Osteoblast (primary cell): ENCODE results near the gene PLVAP. TPM values are rescaled to one million over a fixed set of nuclear protein-coding genes. Genes with fewer than 3 reads are reported as not detected.
"Not testable (repeated sequence)": the region's sequence is repeated elsewhere in the genome, so short reads cannot be mapped to it uniquely, and the experiment has no call there.

Experiments
- DNase-seq: peaks from one replicate; pipeline ENCODE4 v3.0.0; 2011; ENCODE audit warnings: low spot score, mixed read lengths; ENCODE audit not compliant: insufficient read length; ENCODE audit errors: missing footprints
- H2AFZ ChIP-seq: 2 replicates; pipeline ENCODE4 v1.6.0; 2011; ENCODE audit warnings: mild to moderate bottlenecking, low read length
- H3K27ac ChIP-seq: 2 replicates; pipeline ENCODE4 v1.5.1; 2011; ENCODE audit warnings: mild to moderate bottlenecking, low read depth, low read length, moderate library complexity
- H3K27me3 ChIP-seq: 2 replicates; pipeline ENCODE4 v1.6.0; 2012; ENCODE audit warnings: mild to moderate bottlenecking, control low read depth, inconsistent platforms, low read length, moderate library complexity; ENCODE audit not compliant: insufficient read depth
- H3K36me3 ChIP-seq: 2 replicates; pipeline ENCODE4 v1.5.1; 2011; ENCODE audit warnings: mild to moderate bottlenecking, low read length, control low read depth, moderate library complexity; ENCODE audit not compliant: insufficient read depth
- H3K4me1 ChIP-seq: 2 replicates; pipeline ENCODE4 v1.5.1; 2011; ENCODE audit warnings: mild to moderate bottlenecking, low read length, control low read depth, moderate library complexity; ENCODE audit not compliant: insufficient read depth
- H3K4me2 ChIP-seq: 2 replicates; pipeline ENCODE4 v1.6.0; 2011; ENCODE audit warnings: mild to moderate bottlenecking, low read length; ENCODE audit not compliant: insufficient read depth
- H3K4me3 ChIP-seq: fragments of 200-600 bp; sonication (generic); 3 replicates; pipeline ENCODE4 v1.5.1; 2012; ENCODE audit warnings: mild to moderate bottlenecking, low read length, inconsistent platforms; ENCODE audit not compliant: insufficient read depth
- H3K79me2 ChIP-seq: 2 replicates; pipeline ENCODE4 v1.6.0; 2012; ENCODE audit warnings: mild to moderate bottlenecking, low read length, control low read depth, inconsistent platforms; ENCODE audit not compliant: insufficient read depth
- H3K9me3 ChIP-seq: 2 replicates; pipeline ENCODE4 v1.5.1; 2011; ENCODE audit warnings: low read depth, low read length, control low read depth
- H4K20me1 ChIP-seq: 2 replicates; pipeline ENCODE4 v1.6.0; 2012; ENCODE audit warnings: mild to moderate bottlenecking, low read length, control low read depth; ENCODE audit not compliant: insufficient read depth
- CTCF ChIP-seq: IDR thresholded peaks from 2 replicates; pipeline ENCODE4 v1.5.1; 2011; ENCODE audit warnings: mild to moderate bottlenecking, low read depth, low read length, moderate library complexity; ENCODE audit errors: extremely low read depth
- total RNA-seq: library from RNA; depleted of rRNA; stranded (reverse); fragments of >200 nt; gene quantifications from 2 replicates; pipeline ENCODE4 v1.2.3, GENCODE V29; 2012

Gene PLVAP
- total RNA-seq, 1 donor = not detected

- DNase-seq = peak; percentile 29
- no peak overlapping the region for H3K27ac ChIP-seq
- no peak overlapping the region for H2AFZ ChIP-seq
- no peaks in the 10 kb centered on the region for H3K9me3 ChIP-seq
- no peak overlapping the region for H3K4me3 ChIP-seq
- no peak for TF ChIP-seq CTCF
- H3K36me3 ChIP-seq = no peaks in the 10 kb centered on the region
- H3K27me3 ChIP-seq = no peaks in the 10 kb centered on the region
- no peaks in the 10 kb centered on the region for H4K20me1 ChIP-seq
- no peak overlapping the region for H3K4me2 ChIP-seq
- H3K79me2 ChIP-seq = no peaks in the 10 kb centered on the region
- H3K4me1 ChIP-seq = peaks cover 5% of the 10 kb centered on the region
These were observed 1.1 kb upstream of the PLVAP start for GRCh38 chr19:17378271-17378670.

- Histone ChIP-seq H3K9me3 (no peaks in the 10 kb centered on the region), H3K4me1 (no peaks in the 10 kb centered on the region), H4K20me1 (no peaks in the 10 kb centered on the region), H3K4me3 (no peak overlapping the region), H3K79me2 (no peaks in the 10 kb centered on the region), H3K4me2 (no peak overlapping the region), H3K27me3 (no peaks in the 10 kb centered on the region), H3K36me3 (no peaks in the 10 kb centered on the region), H2AFZ (no peak overlapping the region), H3K27ac (no peak overlapping the region)
- TF ChIP-seq CTCF = no peak
- peak; percentile 66 for DNase-seq
These were observed 7.0 kb downstream of the PLVAP start for GRCh38 chr19:17370026-17370587.

- H3K27me3 ChIP-seq = no peaks in the 10 kb centered on the region
- no peaks in the 10 kb centered on the region for H3K36me3 ChIP-seq
- no peak overlapping the region for H3K27ac ChIP-seq
- no peaks in the 10 kb centered on the region for H3K79me2 ChIP-seq
- H3K4me3 ChIP-seq = no peak overlapping the region
- peak; percentile 13 for DNase-seq
- no peak overlapping the region for H2AFZ ChIP-seq
- no peaks in the 10 kb centered on the region for H3K4me1 ChIP-seq
- no peak overlapping the region for H3K4me2 ChIP-seq
- no peaks in the 10 kb centered on the region for H4K20me1 ChIP-seq
- no peaks in the 10 kb centered on the region for H3K9me3 ChIP-seq
- TF ChIP-seq CTCF = no peak
These were observed 11.8 kb downstream of the PLVAP start for GRCh38 chr19:17365361-17365760.

GRCh38 chr19:17363852-17364605 is 13.1 kb downstream of the PLVAP start:
- H3K4me1 ChIP-seq, H3K36me3 ChIP-seq, H4K20me1 ChIP-seq, H3K9me3 ChIP-seq, H3K4me2 ChIP-seq, H3K27me3 ChIP-seq, H3K27ac ChIP-seq, H2AFZ ChIP-seq, DNase-seq, H3K79me2 ChIP-seq, H3K4me3 ChIP-seq: not testable (repeated sequence)
